WTC11 (cell line): ENCODE measurements around the gene PPARA.

Experiments
- KAT7 ChIP-seq: sonication (generic); formaldehyde crosslinking; IDR thresholded peaks from 2 replicates; pipeline ENCODE4 v1.8.1; 2023; ENCODE audit warnings: missing genetic modification reagents, mild to moderate bottlenecking, borderline replicate concordance
- NR1H2 ChIP-seq: sonication (generic); formaldehyde crosslinking; IDR thresholded peaks from 2 replicates; pipeline ENCODE4 v1.9.0; 2021; ENCODE audit warnings: mild to moderate bottlenecking, moderate library complexity, missing genetic modification reagents
- NR3C1 ChIP-seq: sonication (generic); formaldehyde crosslinking; conservative IDR thresholded peaks from 2 replicates; pipeline ENCODE4 v1.8.1; 2023; ENCODE audit warnings: low read depth, mild to moderate bottlenecking, missing genetic modification reagents
- SMAD3 ChIP-seq: sonication (generic); formaldehyde crosslinking; IDR thresholded peaks from 2 replicates; pipeline ENCODE4 v1.8.0; 2022; ENCODE audit warnings: missing genetic modification reagents, mild to moderate bottlenecking, borderline replicate concordance
- SMAD4 ChIP-seq: sonication (generic); formaldehyde crosslinking; IDR thresholded peaks from 2 replicates; pipeline ENCODE4 v1.8.0; 2022; ENCODE audit warnings: mild to moderate bottlenecking, missing genetic modification reagents
- TCF7 ChIP-seq: sonication (generic); formaldehyde crosslinking; IDR thresholded peaks from 2 replicates; pipeline ENCODE4 v1.8.0; 2022; ENCODE audit warnings: mild to moderate bottlenecking, low read depth, missing genetic modification reagents, moderate library complexity
- TF ChIP-seq, protein P1 (sequence below): fragments of 200-600 bp; IDR thresholded peaks from 2 replicates; pipeline ENCODE4 v1.8.0; 2022; ENCODE audit warnings: antibody characterized with exemption
- TF ChIP-seq, protein P2 (sequence below): fragments of 250-450 bp; sonication (Bioruptor Pico); IDR thresholded peaks from 2 replicates; pipeline ENCODE4 v1.9.0; 2021; ENCODE audit warnings: mild to moderate bottlenecking, borderline replicate concordance
- TF ChIP-seq, protein P3 (sequence below): sonication (generic); formaldehyde crosslinking; IDR thresholded peaks from 2 replicates; pipeline ENCODE4 v1.8.0; 2022; ENCODE audit warnings: mild to moderate bottlenecking, missing genetic modification reagents
- TF ChIP-seq, protein P4 (sequence below): sonication (generic); formaldehyde crosslinking; conservative IDR thresholded peaks from 2 replicates; pipeline ENCODE4 v1.8.1; 2023; ENCODE audit warnings: mild to moderate bottlenecking, low read depth, missing genetic modification reagents, moderate library complexity
- TF ChIP-seq, protein P5 (sequence below): fragments of 250-450 bp; sonication (Bioruptor Pico); IDR thresholded peaks from 2 replicates; pipeline ENCODE4 v1.9.0; 2021; ENCODE audit warnings: mild to moderate bottlenecking

DNA sequence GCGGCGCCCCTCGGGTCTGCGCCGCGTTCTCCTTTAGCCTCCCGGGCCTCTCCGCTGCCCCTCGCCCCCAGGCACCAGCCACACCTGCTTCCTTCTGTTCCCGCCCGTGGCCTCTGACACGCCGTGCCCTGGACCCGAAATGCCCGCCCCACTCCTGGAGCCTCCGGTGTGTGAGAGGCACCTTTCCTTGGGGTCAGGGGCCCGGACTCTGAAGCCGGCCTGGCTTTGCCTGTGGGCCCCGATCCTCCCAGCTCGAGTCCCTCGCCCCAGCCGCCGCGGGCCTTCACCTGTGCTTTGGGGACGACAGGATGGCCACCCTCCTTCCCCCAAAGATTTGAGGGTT lies 100.4 kb downstream of the PPARA start:
- TF ChIP-seq NR3C1 (CRISPR knock-in tag) (no peak; the same call in 1 of the 2 replicates), SMAD4 (no peak), NR1H2 (no peak), KAT7 (no peak), TCF7 (CRISPR knock-in tag) (no peak), SMAD3 (CRISPR knock-in tag) (no peak)
- TF ChIP-seq, protein P1, sequence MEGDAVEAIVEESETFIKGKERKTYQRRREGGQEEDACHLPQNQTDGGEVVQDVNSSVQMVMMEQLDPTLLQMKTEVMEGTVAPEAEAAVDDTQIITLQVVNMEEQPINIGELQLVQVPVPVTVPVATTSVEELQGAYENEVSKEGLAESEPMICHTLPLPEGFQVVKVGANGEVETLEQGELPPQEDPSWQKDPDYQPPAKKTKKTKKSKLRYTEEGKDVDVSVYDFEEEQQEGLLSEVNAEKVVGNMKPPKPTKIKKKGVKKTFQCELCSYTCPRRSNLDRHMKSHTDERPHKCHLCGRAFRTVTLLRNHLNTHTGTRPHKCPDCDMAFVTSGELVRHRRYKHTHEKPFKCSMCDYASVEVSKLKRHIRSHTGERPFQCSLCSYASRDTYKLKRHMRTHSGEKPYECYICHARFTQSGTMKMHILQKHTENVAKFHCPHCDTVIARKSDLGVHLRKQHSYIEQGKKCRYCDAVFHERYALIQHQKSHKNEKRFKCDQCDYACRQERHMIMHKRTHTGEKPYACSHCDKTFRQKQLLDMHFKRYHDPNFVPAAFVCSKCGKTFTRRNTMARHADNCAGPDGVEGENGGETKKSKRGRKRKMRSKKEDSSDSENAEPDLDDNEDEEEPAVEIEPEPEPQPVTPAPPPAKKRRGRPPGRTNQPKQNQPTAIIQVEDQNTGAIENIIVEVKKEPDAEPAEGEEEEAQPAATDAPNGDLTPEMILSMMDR, result no peak
- TF ChIP-seq, protein P2, sequence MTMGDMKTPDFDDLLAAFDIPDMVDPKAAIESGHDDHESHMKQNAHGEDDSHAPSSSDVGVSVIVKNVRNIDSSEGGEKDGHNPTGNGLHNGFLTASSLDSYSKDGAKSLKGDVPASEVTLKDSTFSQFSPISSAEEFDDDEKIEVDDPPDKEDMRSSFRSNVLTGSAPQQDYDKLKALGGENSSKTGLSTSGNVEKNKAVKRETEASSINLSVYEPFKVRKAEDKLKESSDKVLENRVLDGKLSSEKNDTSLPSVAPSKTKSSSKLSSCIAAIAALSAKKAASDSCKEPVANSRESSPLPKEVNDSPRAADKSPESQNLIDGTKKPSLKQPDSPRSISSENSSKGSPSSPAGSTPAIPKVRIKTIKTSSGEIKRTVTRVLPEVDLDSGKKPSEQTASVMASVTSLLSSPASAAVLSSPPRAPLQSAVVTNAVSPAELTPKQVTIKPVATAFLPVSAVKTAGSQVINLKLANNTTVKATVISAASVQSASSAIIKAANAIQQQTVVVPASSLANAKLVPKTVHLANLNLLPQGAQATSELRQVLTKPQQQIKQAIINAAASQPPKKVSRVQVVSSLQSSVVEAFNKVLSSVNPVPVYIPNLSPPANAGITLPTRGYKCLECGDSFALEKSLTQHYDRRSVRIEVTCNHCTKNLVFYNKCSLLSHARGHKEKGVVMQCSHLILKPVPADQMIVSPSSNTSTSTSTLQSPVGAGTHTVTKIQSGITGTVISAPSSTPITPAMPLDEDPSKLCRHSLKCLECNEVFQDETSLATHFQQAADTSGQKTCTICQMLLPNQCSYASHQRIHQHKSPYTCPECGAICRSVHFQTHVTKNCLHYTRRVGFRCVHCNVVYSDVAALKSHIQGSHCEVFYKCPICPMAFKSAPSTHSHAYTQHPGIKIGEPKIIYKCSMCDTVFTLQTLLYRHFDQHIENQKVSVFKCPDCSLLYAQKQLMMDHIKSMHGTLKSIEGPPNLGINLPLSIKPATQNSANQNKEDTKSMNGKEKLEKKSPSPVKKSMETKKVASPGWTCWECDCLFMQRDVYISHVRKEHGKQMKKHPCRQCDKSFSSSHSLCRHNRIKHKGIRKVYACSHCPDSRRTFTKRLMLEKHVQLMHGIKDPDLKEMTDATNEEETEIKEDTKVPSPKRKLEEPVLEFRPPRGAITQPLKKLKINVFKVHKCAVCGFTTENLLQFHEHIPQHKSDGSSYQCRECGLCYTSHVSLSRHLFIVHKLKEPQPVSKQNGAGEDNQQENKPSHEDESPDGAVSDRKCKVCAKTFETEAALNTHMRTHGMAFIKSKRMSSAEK (CRISPR knock-in tag), result no peak
- TF ChIP-seq, protein P3, sequence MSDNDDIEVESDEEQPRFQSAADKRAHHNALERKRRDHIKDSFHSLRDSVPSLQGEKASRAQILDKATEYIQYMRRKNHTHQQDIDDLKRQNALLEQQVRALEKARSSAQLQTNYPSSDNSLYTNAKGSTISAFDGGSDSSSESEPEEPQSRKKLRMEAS (CRISPR knock-in tag), result no peak
- TF ChIP-seq, protein P4, sequence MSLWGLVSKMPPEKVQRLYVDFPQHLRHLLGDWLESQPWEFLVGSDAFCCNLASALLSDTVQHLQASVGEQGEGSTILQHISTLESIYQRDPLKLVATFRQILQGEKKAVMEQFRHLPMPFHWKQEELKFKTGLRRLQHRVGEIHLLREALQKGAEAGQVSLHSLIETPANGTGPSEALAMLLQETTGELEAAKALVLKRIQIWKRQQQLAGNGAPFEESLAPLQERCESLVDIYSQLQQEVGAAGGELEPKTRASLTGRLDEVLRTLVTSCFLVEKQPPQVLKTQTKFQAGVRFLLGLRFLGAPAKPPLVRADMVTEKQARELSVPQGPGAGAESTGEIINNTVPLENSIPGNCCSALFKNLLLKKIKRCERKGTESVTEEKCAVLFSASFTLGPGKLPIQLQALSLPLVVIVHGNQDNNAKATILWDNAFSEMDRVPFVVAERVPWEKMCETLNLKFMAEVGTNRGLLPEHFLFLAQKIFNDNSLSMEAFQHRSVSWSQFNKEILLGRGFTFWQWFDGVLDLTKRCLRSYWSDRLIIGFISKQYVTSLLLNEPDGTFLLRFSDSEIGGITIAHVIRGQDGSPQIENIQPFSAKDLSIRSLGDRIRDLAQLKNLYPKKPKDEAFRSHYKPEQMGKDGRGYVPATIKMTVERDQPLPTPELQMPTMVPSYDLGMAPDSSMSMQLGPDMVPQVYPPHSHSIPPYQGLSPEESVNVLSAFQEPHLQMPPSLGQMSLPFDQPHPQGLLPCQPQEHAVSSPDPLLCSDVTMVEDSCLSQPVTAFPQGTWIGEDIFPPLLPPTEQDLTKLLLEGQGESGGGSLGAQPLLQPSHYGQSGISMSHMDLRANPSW (CRISPR knock-in tag), result no peak
- TF ChIP-seq, protein P5, sequence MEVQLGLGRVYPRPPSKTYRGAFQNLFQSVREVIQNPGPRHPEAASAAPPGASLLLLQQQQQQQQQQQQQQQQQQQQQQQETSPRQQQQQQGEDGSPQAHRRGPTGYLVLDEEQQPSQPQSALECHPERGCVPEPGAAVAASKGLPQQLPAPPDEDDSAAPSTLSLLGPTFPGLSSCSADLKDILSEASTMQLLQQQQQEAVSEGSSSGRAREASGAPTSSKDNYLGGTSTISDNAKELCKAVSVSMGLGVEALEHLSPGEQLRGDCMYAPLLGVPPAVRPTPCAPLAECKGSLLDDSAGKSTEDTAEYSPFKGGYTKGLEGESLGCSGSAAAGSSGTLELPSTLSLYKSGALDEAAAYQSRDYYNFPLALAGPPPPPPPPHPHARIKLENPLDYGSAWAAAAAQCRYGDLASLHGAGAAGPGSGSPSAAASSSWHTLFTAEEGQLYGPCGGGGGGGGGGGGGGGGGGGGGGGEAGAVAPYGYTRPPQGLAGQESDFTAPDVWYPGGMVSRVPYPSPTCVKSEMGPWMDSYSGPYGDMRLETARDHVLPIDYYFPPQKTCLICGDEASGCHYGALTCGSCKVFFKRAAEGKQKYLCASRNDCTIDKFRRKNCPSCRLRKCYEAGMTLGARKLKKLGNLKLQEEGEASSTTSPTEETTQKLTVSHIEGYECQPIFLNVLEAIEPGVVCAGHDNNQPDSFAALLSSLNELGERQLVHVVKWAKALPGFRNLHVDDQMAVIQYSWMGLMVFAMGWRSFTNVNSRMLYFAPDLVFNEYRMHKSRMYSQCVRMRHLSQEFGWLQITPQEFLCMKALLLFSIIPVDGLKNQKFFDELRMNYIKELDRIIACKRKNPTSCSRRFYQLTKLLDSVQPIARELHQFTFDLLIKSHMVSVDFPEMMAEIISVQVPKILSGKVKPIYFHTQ (CRISPR knock-in tag), result no peak
